Astrocyte of the spinal cord (primary cell): ENCODE data around the gene MKRN2.
A peak's percentile ranks its signal among the peaks of the same experiment; 100 is the strongest.

Experiments
- DNase-seq: peaks from one replicate; pipeline ENCODE4 v3.0.0; 2011; ENCODE audit warnings: low read depth, low spot score
- H3K4me3 ChIP-seq: 2 replicates; pipeline ENCODE4 v1.5.1; 2011; ENCODE audit warnings: low read depth, mild to moderate bottlenecking, low read length, moderate library complexity
- CTCF ChIP-seq: IDR thresholded peaks from 2 replicates; pipeline ENCODE4 v1.5.1; 2012; ENCODE audit warnings: low read depth, mild to moderate bottlenecking, low read length, inconsistent platforms
- in situ Hi-C: cut with HindIII; loops from 2 replicates; pipeline ENCODE4 v1.10.0; 2017; ENCODE audit warnings: low sequenced_read_pairs

The MKRN2 gene

DNA sequence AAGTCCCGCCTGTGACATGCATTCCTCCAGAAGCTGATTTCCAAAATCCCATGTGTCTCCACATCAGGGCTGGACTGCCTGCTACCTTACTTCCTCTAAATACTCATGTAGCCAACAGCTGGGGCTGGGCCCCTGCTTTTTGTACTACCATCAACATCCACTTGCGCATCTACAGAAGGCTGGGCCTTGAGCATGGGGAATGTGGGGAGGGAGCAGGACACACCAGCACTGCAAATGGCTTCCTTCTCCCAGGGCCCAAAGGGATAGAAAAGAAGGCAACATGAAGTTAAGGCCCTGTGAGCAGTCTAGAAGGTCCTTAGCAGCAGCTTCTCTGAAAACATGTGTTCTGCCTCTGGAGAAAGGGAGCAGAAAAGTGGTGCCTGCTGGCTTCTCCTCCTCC is 27.2 kb downstream of the MKRN2 start:
- DNase-seq = no peak
- H3K4me3 ChIP-seq = no peak overlapping the region
- TF ChIP-seq CTCF = no peak
- in situ Hi-C loops = no loop called here

DNA sequence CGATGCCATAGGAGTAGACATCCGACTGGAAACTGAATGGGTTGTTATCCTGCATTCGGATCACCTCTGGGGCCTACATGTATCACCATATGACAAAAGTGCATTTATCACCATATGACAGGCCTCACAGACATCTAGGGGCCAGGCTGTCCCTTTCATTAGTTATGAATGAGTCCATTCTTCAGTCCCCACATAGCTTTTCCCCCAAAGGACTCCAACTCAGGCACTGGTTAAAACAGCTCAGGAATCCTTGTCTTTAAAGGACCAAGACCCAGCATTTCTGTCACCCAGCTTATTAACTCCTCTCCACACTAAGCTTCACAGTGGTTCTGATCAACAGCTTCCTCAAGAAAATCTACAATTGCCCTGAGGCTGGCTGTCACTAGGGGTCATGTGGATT is 28.3 kb downstream of the MKRN2 start:
- in situ Hi-C loops = no loop called here
- no peak for TF ChIP-seq CTCF
- no peak overlapping the region for H3K4me3 ChIP-seq
- no peak for DNase-seq

DNA sequence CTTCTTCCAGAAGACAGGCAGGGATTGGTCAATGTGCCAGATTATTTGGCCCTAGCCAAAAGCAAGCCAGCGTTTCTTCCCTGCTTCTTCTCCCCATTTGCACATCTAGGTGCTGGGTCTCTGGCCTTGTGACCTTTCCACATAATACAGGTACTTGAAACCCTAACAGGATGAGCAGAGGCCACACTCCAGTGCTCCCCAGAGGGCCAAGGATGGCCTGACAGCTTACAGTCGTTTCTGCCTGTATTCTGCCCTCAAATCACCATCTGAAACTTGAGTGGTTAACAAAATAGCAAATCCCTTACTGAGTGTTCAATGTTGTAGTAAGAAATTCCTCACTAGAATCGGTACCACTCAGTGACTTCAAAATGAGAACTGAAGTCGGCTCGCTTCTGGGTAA is 29.1 kb downstream of the MKRN2 start:
- no peak for DNase-seq
- in situ Hi-C loops = no loop called here
- no peak for TF ChIP-seq CTCF
- H3K4me3 ChIP-seq = no peak overlapping the region

DNA sequence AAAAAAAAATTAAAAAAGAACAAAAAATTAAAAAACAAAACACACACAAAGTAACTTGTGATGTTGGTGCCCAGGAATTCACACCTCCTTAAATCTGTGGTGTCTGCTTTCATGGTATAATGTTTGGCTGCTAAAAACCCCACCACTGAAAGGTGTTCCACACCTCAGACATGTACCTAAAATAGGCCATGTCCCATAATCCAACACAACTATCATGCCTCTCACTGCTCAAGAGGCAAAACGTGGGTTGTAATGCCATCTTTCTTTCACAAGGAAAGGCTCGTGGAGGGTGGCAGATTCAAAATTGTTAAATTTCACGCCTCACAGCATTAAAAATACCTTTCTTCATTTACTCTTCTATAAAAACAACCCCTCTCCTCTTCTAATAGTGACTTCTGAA is 29.5 kb downstream of the MKRN2 start:
- TF ChIP-seq CTCF = no peak
- in situ Hi-C loops = no loop called here
- DNase-seq = no peak
- no peak overlapping the region for H3K4me3 ChIP-seq

- TF ChIP-seq CTCF = no peak
- DNase-seq = peak; percentile 13
- in situ Hi-C loops = no loop called here
- H3K4me3 ChIP-seq = no peak overlapping the region
Measured at GRCh38 chr3:12588039-12589009, 31.4 kb downstream of the MKRN2 start.

DNA sequence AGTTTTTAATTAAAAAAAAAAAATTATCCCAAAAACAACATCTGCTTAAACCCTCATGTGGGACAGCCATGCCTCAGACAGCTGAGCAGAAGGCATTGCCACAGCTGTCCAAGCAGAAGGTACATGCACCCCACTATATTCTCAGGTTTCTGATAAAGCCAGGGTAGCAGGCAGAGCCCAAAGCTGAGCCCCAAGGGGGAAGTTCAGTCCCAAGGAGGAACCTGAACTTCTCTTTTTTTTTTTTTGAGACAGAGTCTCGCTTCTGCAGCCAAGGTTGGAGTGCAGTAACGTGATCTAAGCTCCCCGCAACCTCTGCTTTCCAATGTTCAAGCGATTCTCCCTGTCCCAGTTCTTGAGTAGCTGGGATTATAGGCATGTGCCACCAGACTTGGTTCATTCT is 33.2 kb downstream of the MKRN2 start:
- in situ Hi-C loops = no loop called here
- no peak overlapping the region for H3K4me3 ChIP-seq
- no peak for TF ChIP-seq CTCF
- no peak for DNase-seq
